Bronchial epithelial cell (primary cell): Measurements from ENCODE around the gene AGAP3. TPM values are rescaled to one million over a fixed set of nuclear protein-coding genes. Genes with fewer than 3 reads are reported as not detected.

ENCODE experiments used
- DNase-seq: peaks from one replicate; pipeline ENCODE4 v3.0.0-alpha.2; 2010; ENCODE audit warnings: low read depth
- FAIRE-seq: peaks from 2 replicates; lab custom pipeline; 2011; peaks lifted over from hg19 to GRCh38; lab: Jason Lieb, UNC
- H3K27me3 ChIP-seq: 2 replicates; pipeline ENCODE4 v1.5.1; 2011; ENCODE audit warnings: low read length; ENCODE audit not compliant: control insufficient read depth, insufficient read depth
- H3K36me3 ChIP-seq: 2 replicates; pipeline ENCODE4 v1.5.1; 2011; ENCODE audit warnings: low read length; ENCODE audit not compliant: control insufficient read depth, insufficient read depth
- H3K4me3 ChIP-seq: 2 replicates; pipeline ENCODE4 v1.5.1; 2011; ENCODE audit warnings: mild to moderate bottlenecking, low read depth, low read length, control low read depth
- CTCF ChIP-seq: IDR thresholded peaks from 2 replicates; pipeline ENCODE4 v1.5.1; 2011; ENCODE audit warnings: mild to moderate bottlenecking, moderate library complexity, low read length, control low read depth, inconsistent platforms; ENCODE audit not compliant: insufficient read depth, severe bottlenecking
- total RNA-seq: library from RNA; depleted of rRNA; stranded (reverse); fragments of >200 nt; gene quantifications from 2 replicates; pipeline ENCODE4 v1.2.1, GENCODE V29; 2014

The AGAP3 gene
- total RNA-seq, 1 donor from 2014 or later, result 52.7 TPM

DNA sequence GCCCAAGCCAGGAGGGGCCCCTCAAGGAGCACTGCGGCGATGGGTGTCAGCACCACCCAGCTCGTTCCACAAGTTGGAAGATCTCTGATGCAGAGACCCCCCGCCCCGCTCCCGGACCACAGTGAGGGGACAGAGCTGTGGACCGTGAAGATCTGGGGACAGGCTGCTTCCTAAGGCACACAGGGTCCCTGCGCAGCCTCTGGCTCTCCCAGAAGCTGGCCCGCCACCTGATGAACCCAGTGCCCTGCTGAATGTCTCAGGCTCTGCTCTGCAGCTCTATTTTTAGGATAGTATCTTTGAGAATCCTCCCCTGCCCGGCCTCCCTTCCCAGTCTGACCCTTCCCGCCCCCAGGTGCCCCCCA is 51.5 kb downstream of the AGAP3 start:
- FAIRE-seq (no peak), DNase-seq (no peak)
- Histone ChIP-seq H3K36me3 (peaks cover 59% of the 10 kb centered on the region), H3K4me3 (no peak overlapping the region), H3K27me3 (no peaks in the 10 kb centered on the region)
- TF ChIP-seq CTCF, result no peak

GRCh38 chr7:151138153-151138851 is 52.0 kb downstream of the AGAP3 start:
- FAIRE-seq (no peak), DNase-seq (no peak)
- Histone ChIP-seq H3K27me3 (no peaks in the 10 kb centered on the region), H3K4me3 (no peak overlapping the region), H3K36me3 (peaks cover 59% of the 10 kb centered on the region)
- TF ChIP-seq CTCF, result no peak

GRCh38 chr7:151139071-151139790 is 53.0 kb downstream of the AGAP3 start:
- no peaks in the 10 kb centered on the region for H3K27me3 ChIP-seq
- FAIRE-seq (no peak), DNase-seq (no peak)
- no peak for TF ChIP-seq CTCF
- no peak overlapping the region for H3K4me3 ChIP-seq
- peaks cover 56% of the 10 kb centered on the region for H3K36me3 ChIP-seq

DNA sequence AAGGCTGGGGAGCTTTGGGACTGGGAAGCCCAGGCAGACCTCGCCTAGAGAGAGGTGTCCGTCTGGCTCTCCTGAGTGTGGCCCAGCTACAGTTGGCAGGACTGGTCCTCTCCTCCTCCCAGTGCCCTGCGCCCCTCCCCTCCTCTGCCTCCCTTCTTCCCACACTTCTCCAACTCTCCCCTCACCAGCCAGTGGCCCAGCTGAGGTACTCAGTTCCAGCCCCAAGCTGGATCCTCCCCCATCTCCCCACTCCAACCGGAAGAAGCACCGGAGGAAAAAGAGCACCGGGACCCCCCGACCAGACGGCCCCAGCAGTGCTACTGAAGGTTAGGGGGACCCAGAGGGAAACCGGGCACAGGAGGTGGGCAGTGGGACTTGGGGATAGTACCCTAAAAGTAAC is 53.5 kb downstream of the AGAP3 start:
- no peak for DNase-seq
- Histone ChIP-seq H3K27me3 (no peaks in the 10 kb centered on the region), H3K4me3 (no peak overlapping the region), H3K36me3 (peaks cover 53% of the 10 kb centered on the region)
- TF ChIP-seq CTCF, result no peak
- FAIRE-seq, result no peak

GRCh38 chr7:151140826-151141225 is 54.6 kb downstream of the AGAP3 start:
- FAIRE-seq, result no peak
- Histone ChIP-seq H3K27me3 (no peaks in the 10 kb centered on the region), H3K4me3 (no peak overlapping the region), H3K36me3 (peaks cover 47% of the 10 kb centered on the region)
- no peak for TF ChIP-seq CTCF
- DNase-seq, result no peak
